ENCODE data around the gene SPTLC2.
"Not testable (repeated sequence)": the region's sequence is repeated elsewhere in the genome, so short reads cannot be mapped to it uniquely, and the experiment has no call there.

SPTLC2 gene

GRCh38 chr14:77642407-77642806 is 26.0 kb upstream of the SPTLC2 start:
- Histone ChIP-seq H3K4me1 (ENCODE audit: control insufficient read depth, insufficient read depth, low read length) (peaks cover 39% of the 10 kb centered on the region), H3K9ac (ENCODE audit: low read length) (peak overlapping the region; percentile 63), H3K9me3 (ENCODE audit: control insufficient read depth, low read length) (no peaks in the 10 kb centered on the region), H3K36me3 (ENCODE audit: control insufficient read depth, insufficient read depth, low read length) (no peaks in the 10 kb centered on the region), H3K27me3 (ENCODE audit: control insufficient read depth, insufficient read depth, low read length) (no peaks in the 10 kb centered on the region), H3K4me3 (ENCODE audit: low read length) (peak overlapping the region; percentile 12)

- peaks cover 32% of the 10 kb centered on the region for H3K4me1 ChIP-seq (ENCODE audit: control insufficient read depth, insufficient read depth, low read length)
- H3K9me3 ChIP-seq (ENCODE audit: control insufficient read depth, low read length), result no peaks in the 10 kb centered on the region
- peak overlapping the region; percentile 12 for H3K4me3 ChIP-seq (ENCODE audit: low read length)
- H3K36me3 ChIP-seq (ENCODE audit: control insufficient read depth, insufficient read depth, low read length), result no peaks in the 10 kb centered on the region
- H3K9ac ChIP-seq (ENCODE audit: low read length), result peak overlapping the region; percentile 63
- H3K27me3 ChIP-seq (ENCODE audit: control insufficient read depth, insufficient read depth, low read length), result no peaks in the 10 kb centered on the region
Measured at GRCh38 chr14:77641534-77642341, 25.3 kb upstream of the SPTLC2 start.

- H3K9ac ChIP-seq (ENCODE audit: low read length), result peak overlapping the region; percentile 63
Measured at GRCh38 chr14:77640756-77641533, 24.5 kb upstream of the SPTLC2 start.

GRCh38 chr14:77638771-77639171 is 22.3 kb upstream of the SPTLC2 start:
- H3K36me3 ChIP-seq (ENCODE audit: control insufficient read depth, insufficient read depth, low read length), result no peaks in the 10 kb centered on the region
- H3K9ac ChIP-seq (ENCODE audit: low read length), result no peak overlapping the region
- peaks cover 29% of the 10 kb centered on the region for H3K4me1 ChIP-seq (ENCODE audit: control insufficient read depth, insufficient read depth, low read length)
- H3K9me3 ChIP-seq (ENCODE audit: control insufficient read depth, low read length), result no peaks in the 10 kb centered on the region
- no peak overlapping the region for H3K4me3 ChIP-seq (ENCODE audit: low read length)
- no peaks in the 10 kb centered on the region for H3K27me3 ChIP-seq (ENCODE audit: control insufficient read depth, insufficient read depth, low read length)

More at GRCh38 chr14:77640756-77641533, 24.5 kb upstream of the SPTLC2 start:
- Histone ChIP-seq H3K4me1 (ENCODE audit: control insufficient read depth, insufficient read depth, low read length) (peaks cover 31% of the 10 kb centered on the region), H3K27me3 (ENCODE audit: control insufficient read depth, insufficient read depth, low read length) (no peaks in the 10 kb centered on the region), H3K9me3 (ENCODE audit: control insufficient read depth, low read length) (no peaks in the 10 kb centered on the region), H3K36me3 (ENCODE audit: control insufficient read depth, insufficient read depth, low read length) (no peaks in the 10 kb centered on the region), H3K4me3 (ENCODE audit: low read length) (no peak overlapping the region)

GRCh38 chr14:77635869-77636268 is 19.4 kb upstream of the SPTLC2 start:
- not testable (repeated sequence) for H3K27me3 ChIP-seq (ENCODE audit: control insufficient read depth, insufficient read depth, low read length); H3K4me3 ChIP-seq (ENCODE audit: low read length); H3K36me3 ChIP-seq (ENCODE audit: control insufficient read depth, insufficient read depth, low read length); H3K9ac ChIP-seq (ENCODE audit: low read length); H3K9me3 ChIP-seq (ENCODE audit: control insufficient read depth, low read length)
- H3K4me1 ChIP-seq (ENCODE audit: control insufficient read depth, insufficient read depth, low read length), result peaks cover 15% of the 10 kb centered on the region

- not testable (repeated sequence) for H3K36me3 ChIP-seq (ENCODE audit: control insufficient read depth, insufficient read depth, low read length); H3K9ac ChIP-seq (ENCODE audit: low read length); H3K27me3 ChIP-seq (ENCODE audit: control insufficient read depth, insufficient read depth, low read length); H3K9me3 ChIP-seq (ENCODE audit: control insufficient read depth, low read length); H3K4me3 ChIP-seq (ENCODE audit: low read length)
- H3K4me1 ChIP-seq (ENCODE audit: control insufficient read depth, insufficient read depth, low read length), result peaks cover 15% of the 10 kb centered on the region
Measured at GRCh38 chr14:77635466-77635865, 19.0 kb upstream of the SPTLC2 start.

GRCh38 chr14:77630111-77630510 is 13.7 kb upstream of the SPTLC2 start:
- no peaks in the 10 kb centered on the region for H3K9me3 ChIP-seq (ENCODE audit: control insufficient read depth, low read length)
- no peak overlapping the region for H3K9ac ChIP-seq (ENCODE audit: low read length)
- no peaks in the 10 kb centered on the region for H3K27me3 ChIP-seq (ENCODE audit: control insufficient read depth, insufficient read depth, low read length)
- no peak overlapping the region for H3K4me3 ChIP-seq (ENCODE audit: low read length)
- no peaks in the 10 kb centered on the region for H3K4me1 ChIP-seq (ENCODE audit: control insufficient read depth, insufficient read depth, low read length)
- no peaks in the 10 kb centered on the region for H3K36me3 ChIP-seq (ENCODE audit: control insufficient read depth, insufficient read depth, low read length)

GRCh38 chr14:77625360-77625759 is 8.9 kb upstream of the SPTLC2 start:
- Histone ChIP-seq H3K9ac (ENCODE audit: low read length) (no peak overlapping the region), H3K4me1 (ENCODE audit: control insufficient read depth, insufficient read depth, low read length) (peaks cover 13% of the 10 kb centered on the region), H3K4me3 (ENCODE audit: low read length) (no peak overlapping the region), H3K27me3 (ENCODE audit: control insufficient read depth, insufficient read depth, low read length) (no peaks in the 10 kb centered on the region), H3K9me3 (ENCODE audit: control insufficient read depth, low read length) (no peaks in the 10 kb centered on the region), H3K36me3 (ENCODE audit: control insufficient read depth, insufficient read depth, low read length) (no peaks in the 10 kb centered on the region)

GRCh38 chr14:77623201-77623600 is 6.8 kb upstream of the SPTLC2 start:
- no peak overlapping the region for H3K9ac ChIP-seq (ENCODE audit: low read length)
- no peak overlapping the region for H3K4me3 ChIP-seq (ENCODE audit: low read length)
- H3K27me3 ChIP-seq (ENCODE audit: control insufficient read depth, insufficient read depth, low read length), result no peaks in the 10 kb centered on the region
- H3K4me1 ChIP-seq (ENCODE audit: control insufficient read depth, insufficient read depth, low read length), result peaks cover 13% of the 10 kb centered on the region
- no peaks in the 10 kb centered on the region for H3K36me3 ChIP-seq (ENCODE audit: control insufficient read depth, insufficient read depth, low read length)
- H3K9me3 ChIP-seq (ENCODE audit: control insufficient read depth, low read length), result no peaks in the 10 kb centered on the region

- Histone ChIP-seq H3K4me3 (ENCODE audit: low read length) (no peak overlapping the region), H3K4me1 (ENCODE audit: control insufficient read depth, insufficient read depth, low read length) (peaks cover 13% of the 10 kb centered on the region), H3K9ac (ENCODE audit: low read length) (no peak overlapping the region), H3K36me3 (ENCODE audit: control insufficient read depth, insufficient read depth, low read length) (no peaks in the 10 kb centered on the region), H3K27me3 (ENCODE audit: control insufficient read depth, insufficient read depth, low read length) (no peaks in the 10 kb centered on the region), H3K9me3 (ENCODE audit: control insufficient read depth, low read length) (no peaks in the 10 kb centered on the region)
Measured at GRCh38 chr14:77622366-77622961, 6.0 kb upstream of the SPTLC2 start.

- Histone ChIP-seq H3K9me3 (ENCODE audit: control insufficient read depth, low read length) (no peaks in the 10 kb centered on the region), H3K4me3 (ENCODE audit: low read length) (no peak overlapping the region), H3K9ac (ENCODE audit: low read length) (no peak overlapping the region), H3K4me1 (ENCODE audit: control insufficient read depth, insufficient read depth, low read length) (peaks cover 19% of the 10 kb centered on the region), H3K27me3 (ENCODE audit: control insufficient read depth, insufficient read depth, low read length) (no peaks in the 10 kb centered on the region), H3K36me3 (ENCODE audit: control insufficient read depth, insufficient read depth, low read length) (no peaks in the 10 kb centered on the region)
Measured at GRCh38 chr14:77620222-77620870, 3.9 kb upstream of the SPTLC2 start.
